Putamen (tissue), 1 donor: ENCODE data around the gene PPBP.

Experiments used
- DNase-seq: peaks from one replicate; pipeline ENCODE4 v3.0.0-alpha.2; 2016; ENCODE audit warnings: low spot score

Gene PPBP

GRCh38 chr4:73988061-73988460, at the start of gene PPBP:
PPBP (minus strand) TSS chr4:73988190; CDS start chr4:73988103, 87 bp downstream.
- DNase-seq, result no peak

GRCh38 chr4:74037076-74037955, 49.3 kb upstream of the PPBP start:
- DNase-seq, result no peak

GRCh38 chr4:74033739-74034138, 45.7 kb upstream of the PPBP start:
- no peak for DNase-seq

DNA sequence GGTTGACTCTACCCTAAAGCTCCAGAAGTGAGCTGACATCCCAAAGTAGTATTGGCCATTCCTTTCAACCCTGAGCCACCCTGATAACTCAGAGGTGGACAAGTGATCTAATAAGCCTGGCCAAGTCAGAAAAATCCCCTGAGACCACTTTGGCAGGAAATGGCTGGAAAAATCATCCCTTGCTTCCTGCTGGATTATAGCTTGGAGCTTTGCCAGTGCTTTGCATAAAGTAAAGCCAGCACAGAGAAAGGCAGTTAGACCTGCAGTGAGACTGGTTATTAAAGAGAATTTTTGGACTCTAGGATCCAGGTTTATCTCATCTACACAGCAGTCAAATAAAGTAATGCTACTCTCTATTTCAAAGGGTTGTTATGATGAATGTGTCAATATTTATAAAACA, 44.1 kb upstream of the PPBP start:
- no peak for DNase-seq

- no peak for DNase-seq
These were observed 43.6 kb upstream of the PPBP start for GRCh38 chr4:74031576-74031975.

DNA sequence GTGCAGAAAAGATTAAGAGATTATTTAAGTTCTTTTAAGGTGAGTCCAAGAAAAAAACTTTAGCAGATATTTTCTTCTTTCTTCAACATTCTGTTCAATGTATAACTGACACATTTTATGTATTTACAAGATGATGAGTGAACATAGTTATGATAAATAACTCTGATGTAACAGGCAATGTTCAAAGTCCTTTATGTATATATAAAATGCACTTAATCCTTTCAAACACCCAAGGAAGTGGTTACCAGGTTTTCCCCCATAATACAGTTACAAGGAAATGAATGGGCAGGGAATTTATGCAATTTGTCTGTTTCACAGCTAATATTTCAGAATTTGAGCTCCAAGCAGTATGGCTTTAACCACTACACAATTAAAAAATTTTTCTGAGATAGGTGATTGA, 42.3 kb upstream of the PPBP start:
- no peak for DNase-seq

GRCh38 chr4:74028504-74028903, 40.5 kb upstream of the PPBP start:
- DNase-seq, result no peak

- no peak for DNase-seq
These were observed 35.7 kb upstream of the PPBP start for GRCh38 chr4:74023709-74024108.

GRCh38 chr4:74021601-74022000, 33.6 kb upstream of the PPBP start:
- no peak for DNase-seq

- DNase-seq, result no peak
These were observed 30.8 kb upstream of the PPBP start for GRCh38 chr4:74018771-74019170.

- DNase-seq, result no peak
These were observed 30.1 kb upstream of the PPBP start for GRCh38 chr4:74018116-74018515.

- no peak for DNase-seq
These were observed 28.1 kb upstream of the PPBP start for GRCh38 chr4:74016068-74016467.

DNA sequence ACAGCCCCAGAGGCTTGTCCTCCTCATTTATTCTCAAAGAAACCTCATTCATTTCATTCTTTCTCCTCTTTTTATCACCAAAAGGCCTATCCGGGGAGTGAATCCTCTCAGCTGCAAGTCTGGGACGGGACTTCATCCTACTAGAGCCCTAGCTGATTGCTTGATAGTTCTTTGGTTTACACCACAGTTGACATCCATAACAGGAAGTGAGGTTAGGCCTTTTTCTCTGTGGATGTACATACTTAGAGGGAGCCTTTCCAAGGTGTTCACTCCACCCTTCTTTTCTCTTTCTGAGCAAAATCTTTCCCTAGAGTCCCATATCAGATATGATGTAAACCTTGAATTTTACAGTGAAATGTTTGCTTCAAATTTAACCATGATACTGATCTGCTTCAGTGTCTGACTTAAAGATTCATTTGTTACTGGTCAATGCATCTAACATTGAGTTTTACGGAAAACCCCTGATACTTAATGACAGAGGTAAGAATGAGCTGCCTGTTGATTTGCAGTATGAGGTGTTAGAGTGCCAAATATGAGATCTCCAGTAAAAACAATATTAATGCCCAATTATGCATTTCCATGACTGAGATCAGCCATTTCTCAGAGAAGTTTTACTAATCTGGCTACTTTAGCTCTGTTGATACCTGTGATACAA, 27.3 kb upstream of the PPBP start:
- no peak for DNase-seq

DNA sequence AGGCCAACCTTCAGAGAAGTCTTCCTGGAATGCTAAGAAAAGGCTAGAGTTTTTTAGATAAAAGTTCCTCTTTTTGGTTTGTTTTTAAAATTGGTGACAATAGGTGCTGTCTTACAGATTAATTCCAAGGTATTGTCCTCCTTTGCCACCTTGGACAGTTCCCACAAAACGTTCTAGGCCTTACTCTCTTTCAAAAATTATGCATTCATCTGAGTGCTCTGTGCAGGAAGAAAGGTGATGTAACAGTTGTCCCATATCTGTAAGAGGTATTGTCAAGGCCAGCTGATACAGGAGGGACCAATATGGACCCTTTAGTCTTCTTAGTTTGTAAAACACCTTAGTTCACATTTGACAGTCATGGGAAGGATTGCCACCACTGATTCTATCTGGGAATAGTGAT, 26.3 kb upstream of the PPBP start:
- DNase-seq, result no peak

DNA sequence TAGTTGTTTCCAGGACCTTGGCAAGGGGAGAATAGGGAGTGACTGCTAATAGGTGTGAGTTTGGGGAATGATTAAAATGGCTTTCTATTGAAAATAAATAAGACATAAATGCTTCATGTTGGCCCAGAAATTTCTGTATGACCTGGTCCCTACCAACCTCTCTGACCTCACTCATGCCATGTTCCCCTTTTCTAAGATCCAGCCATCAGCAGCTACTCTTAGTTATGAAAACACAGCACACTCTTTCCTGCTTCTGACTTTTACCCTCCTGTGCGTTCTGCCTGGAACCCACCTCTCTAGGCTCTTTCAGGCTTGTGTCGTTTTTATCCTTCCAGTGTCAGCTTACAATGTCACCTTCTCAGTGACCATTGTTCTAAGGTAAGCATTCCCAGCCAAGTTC, 25.3 kb upstream of the PPBP start:
- no peak for DNase-seq

DNA sequence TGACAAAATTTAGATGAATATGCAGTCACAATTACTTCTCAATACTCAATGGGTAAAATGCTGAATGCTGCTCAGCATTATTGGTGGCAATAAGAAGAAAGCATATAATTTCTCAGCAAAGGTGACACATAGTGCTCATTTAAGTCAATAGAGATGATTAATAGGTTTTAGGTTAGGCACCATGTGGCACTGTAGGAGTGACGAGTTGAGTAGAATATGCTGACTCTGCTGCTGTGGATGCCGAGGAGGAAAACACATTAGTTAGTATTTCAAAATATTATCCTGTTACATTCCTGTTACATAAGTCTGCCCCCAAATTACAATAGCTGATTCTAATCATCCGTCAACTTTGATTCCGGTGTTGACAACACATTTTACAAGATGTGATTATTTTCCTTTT, 24.1 kb upstream of the PPBP start:
- no peak for DNase-seq

- no peak for DNase-seq
These were observed 21.3 kb upstream of the PPBP start for GRCh38 chr4:74009307-74009706.

GRCh38 chr4:74006009-74006476, 18.1 kb upstream of the PPBP start:
- no peak for DNase-seq

DNA sequence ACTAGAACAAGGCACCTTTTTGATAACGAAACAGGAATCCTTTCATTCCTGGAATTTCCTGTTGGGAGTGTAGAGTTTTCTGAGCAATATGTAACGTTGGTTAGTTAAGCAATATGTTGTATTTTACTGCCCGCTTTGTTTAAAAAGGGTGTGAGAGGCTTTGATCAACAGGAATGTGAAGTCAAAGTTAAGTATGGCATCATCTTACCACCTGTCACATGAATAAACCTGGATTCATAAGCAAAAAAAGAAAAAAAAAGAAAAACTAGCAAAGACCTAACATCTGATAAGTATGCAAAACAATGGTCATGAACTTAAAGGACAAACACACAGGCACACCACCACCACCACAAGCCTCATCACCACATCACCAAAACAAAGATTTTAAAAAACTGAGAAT, 17.5 kb upstream of the PPBP start:
- DNase-seq, result no peak

- no peak for DNase-seq
These were observed 16.7 kb upstream of the PPBP start for GRCh38 chr4:74004668-74005067.

DNA sequence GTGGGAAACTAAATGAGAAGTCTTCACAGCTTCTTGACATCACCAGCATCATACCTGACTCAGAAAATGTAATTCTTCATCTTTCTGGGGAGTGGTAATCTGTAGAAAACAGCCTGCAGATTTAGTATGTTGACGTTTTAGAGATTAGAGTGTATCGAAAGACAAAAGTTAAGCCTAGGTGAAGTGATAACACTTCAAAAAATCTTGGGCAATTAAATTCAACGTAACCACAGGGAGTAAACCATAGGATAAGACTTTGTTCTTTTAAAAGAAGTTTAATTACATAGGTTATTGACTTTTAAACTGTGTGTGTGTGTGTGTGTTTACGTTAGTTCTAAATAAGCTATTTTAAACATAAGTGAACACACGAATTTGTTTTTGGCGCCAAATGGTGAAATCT, 12.3 kb upstream of the PPBP start:
- DNase-seq, result no peak

GRCh38 chr4:73998040-73999011, 10.3 kb upstream of the PPBP start, which contains the start of gene CXCL5:
CXCL5 (minus strand) TSS chr4:73998677; CDS start chr4:73998581, 96 bp downstream.
- no peak for DNase-seq
